SK-N-SH (cell line): ENCODE data around the gene MME. TPM values are rescaled to one million over a fixed set of nuclear protein-coding genes. Genes with fewer than 3 reads are reported as not detected.
A peak's percentile ranks its signal among the peaks of the same experiment; 100 is the strongest.

Experiments used
- CTCF ChIA-PET: fragments of 300-600, 350-600 bp; formaldehyde crosslinking; extraction: SDS; loops from one replicate; lab custom pipeline; 2021; lab: Yijun Ruan, JAX
- POLR2A ChIA-PET: fragments of 350-600 bp; sonication (Branson Sonifier 250); formaldehyde crosslinking; extraction: SDS; loops from one replicate; lab custom pipeline; 2020; ENCODE audit warnings: antibody characterized with exemption, inconsistent platforms; lab: Yijun Ruan, JAX
- DNase-seq: peaks from one replicate; pipeline ENCODE4 v3.0.0; 2012
- H2AFZ ChIP-seq: fragments of 200-600 bp; sonication (generic); 2 replicates; pipeline ENCODE4 v1.8.1; 2016; ENCODE audit warnings: antibody characterized with exemption, mild to moderate bottlenecking, low read depth
- H3F3A ChIP-seq: fragments of 200-600 bp; sonication (generic); replicated peaks from 2 replicates; pipeline ENCODE3; 2016; ENCODE audit warnings: antibody characterized with exemption, mild to moderate bottlenecking; ENCODE audit not compliant: insufficient read depth
- H3K27ac ChIP-seq, 2 experiments: fragments of 200-500 bp in 1 of 2; fragments of 200-600 bp in 1 of 2; sonication (Bioruptor generic) in 1 of 2; sonication (generic), shearing (Covaris generic) in 1 of 2; 2 replicates each; pipeline versions ENCODE4 v1.5.1 to v1.6.1; 2014 to 2016; ENCODE audit warnings: low read depth in 2 of 2, inconsistent platforms in 1 of 2, low read length in 1 of 2, mild to moderate bottlenecking in 1 of 2, mixed read lengths in 1 of 2
- H3K27me3 ChIP-seq: fragments of 200-600 bp; sonication (generic), shearing (Covaris generic); 2 replicates; pipeline ENCODE4 v1.6.1; 2016; ENCODE audit warnings: mixed run types; ENCODE audit not compliant: insufficient read depth
- H3K36me3 ChIP-seq, 2 experiments: fragments of 200-500 bp in 1 of 2; fragments of 200-600 bp in 1 of 2; sonication (Bioruptor generic) in 1 of 2; sonication (generic) in 1 of 2; replicated peaks in 1 of 2; 2 replicates each; pipeline versions ENCODE3 to v1.5.1; 2014 to 2016; ENCODE audit warnings: low read length in 1 of 2, mild to moderate bottlenecking in 1 of 2; ENCODE audit not compliant: insufficient read depth in 2 of 2, control insufficient read depth in 1 of 2
- H3K4me1 ChIP-seq, 2 experiments: fragments of 200-500 bp in 1 of 2; fragments of 200-600 bp in 1 of 2; sonication (Bioruptor generic) in 1 of 2; sonication (generic), shearing (Covaris generic) in 1 of 2; 2 replicates each; pipeline versions ENCODE4 v1.5.1 to v1.6.1; 2014 to 2016; ENCODE audit warnings: low read depth in 1 of 2, low read length in 1 of 2, mixed run types in 1 of 2; ENCODE audit not compliant: insufficient read depth in 2 of 2, control insufficient read depth in 1 of 2
- H3K4me2 ChIP-seq: fragments of 200-600 bp; sonication (generic), shearing (Covaris generic); 2 replicates; pipeline ENCODE4 v1.6.1; 2017; ENCODE audit warnings: mixed run types
- H3K4me3 ChIP-seq, 2 experiments: fragments of 200-500 bp in 1 of 2; fragments of 200-600 bp in 1 of 2; sonication (Bioruptor generic) in 1 of 2; sonication (generic), shearing (Covaris generic) in 1 of 2; 2 replicates each; pipeline versions ENCODE4 v1.5.1 to v1.8.1; 2014 to 2016; ENCODE audit warnings: low read depth in 2 of 2, inconsistent platforms in 1 of 2, low read length in 1 of 2, mild to moderate bottlenecking in 1 of 2, mixed read lengths in 1 of 2, moderate library complexity in 1 of 2
- H3K79me2 ChIP-seq: fragments of 200-600 bp; sonication (generic); 2 replicates; pipeline ENCODE4 v1.8.1; 2017; ENCODE audit warnings: mild to moderate bottlenecking; ENCODE audit not compliant: insufficient read depth
- H3K9ac ChIP-seq: fragments of 200-600 bp; sonication (generic); 2 replicates; pipeline ENCODE4 v1.6.1; 2017; ENCODE audit warnings: mixed run types
- H3K9me2 ChIP-seq: fragments of 200-600 bp; sonication (generic); 2 replicates; pipeline ENCODE4 v1.6.1; 2017; ENCODE audit warnings: mixed run types
- H3K9me3 ChIP-seq: fragments of 200-600 bp; sonication (generic); 2 replicates; pipeline ENCODE4 v1.6.1; 2017; ENCODE audit warnings: mixed run types, mild to moderate bottlenecking, moderate library complexity
- H4K20me1 ChIP-seq: fragments of 200-600 bp; sonication (generic); 2 replicates; pipeline ENCODE4 v1.6.1; 2017; ENCODE audit warnings: mild to moderate bottlenecking, mixed run types; ENCODE audit not compliant: insufficient read depth
- CHD2 ChIP-seq: fragments of 150-350 bp; IDR thresholded peaks from 2 replicates; pipeline ENCODE4 v1.6.1; 2018; ENCODE audit warnings: low read length; ENCODE audit not compliant: partially characterized antibody
- EP300 ChIP-seq, 2 experiments: IDR thresholded peaks; 2 replicates each; pipeline versions ENCODE4 v1.4.0 to v1.6.1; 2012; ENCODE audit warnings: borderline replicate concordance in 1 of 2, low read depth in 1 of 2, low read length in 1 of 2
- FOSL2 ChIP-seq: IDR thresholded peaks from 2 replicates; pipeline ENCODE4 v1.4.0; 2012; ENCODE audit warnings: low read depth, mild to moderate bottlenecking, moderate library complexity, borderline replicate concordance
- GABPA ChIP-seq: IDR thresholded peaks from 2 replicates; pipeline ENCODE4 v1.4.0; 2012; ENCODE audit warnings: low read depth, mild to moderate bottlenecking
- GATA2 ChIP-seq: sonication (generic); formaldehyde crosslinking; IDR thresholded peaks from 2 replicates; pipeline ENCODE4 v1.5.0; 2020; ENCODE audit warnings: mild to moderate bottlenecking, missing genetic modification reagents
- JUND ChIP-seq: IDR thresholded peaks from 2 replicates; pipeline ENCODE4 v1.4.0; 2012
- MEF2A ChIP-seq: IDR thresholded peaks from 2 replicates; pipeline ENCODE4 v1.4.0; 2012; ENCODE audit warnings: low read depth, borderline replicate concordance
- MXI1 ChIP-seq: IDR thresholded peaks from 2 replicates; pipeline ENCODE4 v1.6.1; 2012; ENCODE audit warnings: mild to moderate bottlenecking, low read depth, low read length, improper control_type of control experiment
- NFIC ChIP-seq: IDR thresholded peaks from 2 replicates; pipeline ENCODE4 v1.4.0; 2012; ENCODE audit warnings: borderline replicate concordance
- RCOR1 ChIP-seq: fragments of 150-350 bp; IDR thresholded peaks from 2 replicates; pipeline ENCODE4 v1.6.1; 2017; ENCODE audit warnings: antibody characterized with exemption, low read length
- RFX5 ChIP-seq: IDR thresholded peaks from 2 replicates; pipeline ENCODE4 v1.6.1; 2012; ENCODE audit warnings: mild to moderate bottlenecking, improper control_type of control experiment, low read length
- RXRA ChIP-seq: IDR thresholded peaks from 2 replicates; pipeline ENCODE4 v1.4.0; 2012; ENCODE audit warnings: low read depth, mild to moderate bottlenecking, borderline replicate concordance
- SIN3A ChIP-seq: IDR thresholded peaks from 2 replicates; pipeline ENCODE4 v1.6.1; 2012; ENCODE audit warnings: low read depth, mild to moderate bottlenecking, low read length, moderate library complexity, borderline replicate concordance
- SMC3 ChIP-seq: IDR thresholded peaks from 2 replicates; pipeline ENCODE4 v1.6.1; 2012; ENCODE audit warnings: low read depth, low read length, improper control_type of control experiment
- TAF1 ChIP-seq: IDR thresholded peaks from 2 replicates; pipeline ENCODE4 v1.6.1; 2012; ENCODE audit warnings: low read depth, mild to moderate bottlenecking, low read length, moderate library complexity, borderline replicate concordance
- TCF12 ChIP-seq: IDR thresholded peaks from 2 replicates; pipeline ENCODE4 v1.4.0; 2012
- TEAD4 ChIP-seq: IDR thresholded peaks from 2 replicates; pipeline ENCODE4 v1.4.0; 2012; ENCODE audit warnings: mild to moderate bottlenecking, borderline replicate concordance; ENCODE audit not compliant: insufficient read depth
- WGBS: methylation state at CpG from one replicate; pipeline ENCODE4 v1.1.6; 2017; ENCODE audit warnings: low lambda C conversion rate; 5-methylcytosine and 5-hydroxymethylcytosine counted together
- polyA plus RNA-seq, 3 experiments: library from polyadenylated mRNA; depleted of rRNA; stranded (reverse); fragments of >200 nt; gene quantifications; 2 replicates each; pipeline ENCODE4 v1.2.3, GENCODE V29; 2012
- TF ChIP-seq, protein P1 (sequence below): IDR thresholded peaks from 2 replicates; pipeline ENCODE4 v1.4.0; 2012; ENCODE audit warnings: low read depth, borderline replicate concordance
- TF ChIP-seq, protein P2 (sequence below): IDR thresholded peaks from 2 replicates; pipeline ENCODE4 v1.4.0; 2012; ENCODE audit warnings: low read depth
- TF ChIP-seq, protein P3 (sequence below): IDR thresholded peaks from 2 replicates; pipeline ENCODE4; 2012
- TF ChIP-seq, protein P4 (sequence below): fragments of 150-350 bp; IDR thresholded peaks from 2 replicates; pipeline ENCODE4 v1.6.1; 2017; ENCODE audit warnings: antibody characterized with exemption, low read length, low read depth, borderline replicate concordance
- TF ChIP-seq, protein P5 (sequence below): fragments of 150-350 bp; IDR thresholded peaks from 2 replicates; pipeline ENCODE4 v1.6.1; 2016; ENCODE audit warnings: mild to moderate bottlenecking, low read depth, low read length

The MME gene
- polyA plus RNA-seq, 1 of the 3 experiments (the other 2 are of a cell fraction), result 167 TPM

DNA sequence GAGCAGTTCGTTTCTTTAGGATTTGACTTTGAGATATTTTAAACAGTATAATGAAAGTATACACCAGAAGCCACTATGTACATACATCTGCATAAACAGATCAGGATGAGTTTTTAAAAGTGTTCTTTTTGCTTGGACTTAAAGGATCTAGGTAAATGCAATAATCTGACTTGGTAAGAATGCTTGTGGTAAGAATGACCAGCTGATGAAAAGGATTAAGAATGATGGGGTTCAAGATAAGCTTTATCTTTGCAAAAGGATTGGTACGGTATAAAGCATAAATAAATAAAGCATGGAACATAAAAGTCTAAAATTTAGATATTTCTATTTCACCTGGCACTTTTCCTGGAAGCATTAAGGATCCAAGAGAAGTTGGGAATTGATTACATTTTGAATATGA, 9.8 kb upstream of the MME start:
- TF ChIP-seq TCF12, result no peak
- no peak for TF ChIP-seq CHD2
- TF ChIP-seq, protein P1, sequence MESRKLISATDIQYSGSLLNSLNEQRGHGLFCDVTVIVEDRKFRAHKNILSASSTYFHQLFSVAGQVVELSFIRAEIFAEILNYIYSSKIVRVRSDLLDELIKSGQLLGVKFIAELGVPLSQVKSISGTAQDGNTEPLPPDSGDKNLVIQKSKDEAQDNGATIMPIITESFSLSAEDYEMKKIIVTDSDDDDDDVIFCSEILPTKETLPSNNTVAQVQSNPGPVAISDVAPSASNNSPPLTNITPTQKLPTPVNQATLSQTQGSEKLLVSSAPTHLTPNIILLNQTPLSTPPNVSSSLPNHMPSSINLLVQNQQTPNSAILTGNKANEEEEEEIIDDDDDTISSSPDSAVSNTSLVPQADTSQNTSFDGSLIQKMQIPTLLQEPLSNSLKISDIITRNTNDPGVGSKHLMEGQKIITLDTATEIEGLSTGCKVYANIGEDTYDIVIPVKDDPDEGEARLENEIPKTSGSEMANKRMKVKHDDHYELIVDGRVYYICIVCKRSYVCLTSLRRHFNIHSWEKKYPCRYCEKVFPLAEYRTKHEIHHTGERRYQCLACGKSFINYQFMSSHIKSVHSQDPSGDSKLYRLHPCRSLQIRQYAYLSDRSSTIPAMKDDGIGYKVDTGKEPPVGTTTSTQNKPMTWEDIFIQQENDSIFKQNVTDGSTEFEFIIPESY, result no peak
- TF ChIP-seq SIN3A, result no peak
- 41% methylated on average over 2 of the region's 2 CpGs for WGBS
- H2AFZ ChIP-seq, result peak overlapping the region; percentile 57; the same call in 1 of the 2 replicates
- H3K27ac ChIP-seq, result peak overlapping the region; percentile 73 to 89; a peak in 3 of 4 replicates
- peaks cover 0 to 16% of the 10 kb centered on the region in 2 experiments; a peak in 3 of 4 replicates for H3K4me1 ChIP-seq
- peaks cover 16% of the 10 kb centered on the region for H3F3A ChIP-seq
- H3K4me2 ChIP-seq, result peak overlapping the region; percentile 61
- ChIA-PET CTCF (no interaction called here), POLR2A (no interaction called here)
- H3K27me3 ChIP-seq, result no peaks in the 10 kb centered on the region
- H3K79me2 ChIP-seq, result no peaks in the 10 kb centered on the region
- H3K4me3 ChIP-seq, result no peak overlapping the region
- no peaks in the 10 kb centered on the region for H4K20me1 ChIP-seq
- H3K36me3 ChIP-seq, result no peaks in the 10 kb centered on the region
- no peaks in the 10 kb centered on the region for H3K9me2 ChIP-seq
- DNase-seq, result no peak
- no peaks in the 10 kb centered on the region for H3K9me3 ChIP-seq
- H3K9ac ChIP-seq, result peak overlapping the region; percentile 45

DNA sequence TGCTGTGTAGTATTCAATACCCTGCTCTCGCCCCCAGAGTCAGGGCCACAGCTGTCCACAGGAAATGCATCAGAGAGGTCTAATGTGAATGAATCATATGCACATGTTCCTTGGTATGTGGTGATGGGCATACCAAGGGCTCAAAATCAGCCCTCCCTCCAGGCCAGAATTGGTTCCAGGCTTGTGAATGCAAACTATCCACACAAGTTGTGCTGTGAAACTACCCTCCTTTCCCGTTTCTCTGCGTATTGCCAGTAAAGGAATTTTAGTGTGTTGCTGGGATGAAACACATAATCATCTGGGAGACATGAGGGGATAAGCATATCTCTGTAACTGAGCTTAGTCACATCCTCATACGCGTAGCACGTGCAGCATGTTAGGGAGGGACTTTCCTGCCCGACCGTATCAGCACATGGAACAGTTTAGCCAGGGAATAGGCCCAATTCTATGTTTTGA, 9.2 kb upstream of the MME start:
- Histone ChIP-seq H3K36me3 (no peaks in the 10 kb centered on the region), H3K27ac (peak overlapping the region; percentile 73 to 89), H3K4me1 (peaks cover 0 to 12% of the 10 kb centered on the region in 2 experiments; a peak in 3 of 4 replicates), H3K79me2 (no peaks in the 10 kb centered on the region), H3K9me2 (no peaks in the 10 kb centered on the region), H3K4me3 (no peak overlapping the region), H3K4me2 (peak overlapping the region; percentile 61), H2AFZ (peak overlapping the region; percentile 47), H4K20me1 (no peaks in the 10 kb centered on the region), H3K27me3 (no peaks in the 10 kb centered on the region), H3K9me3 (no peaks in the 10 kb centered on the region), H3F3A (peaks cover 16% of the 10 kb centered on the region), H3K9ac (peak overlapping the region; percentile 45)
- CTCF ChIA-PET, result no interaction called here
- peak; percentile 20 for DNase-seq
- POLR2A ChIA-PET, result no interaction called here
- WGBS, result 20% methylated on average over 7 of the region's 8 CpGs
- TF ChIP-seq GATA2, result no peak
- TF ChIP-seq RCOR1, result no peak
- peak; percentile 54; the same call in 1 of the 2 replicates for TF ChIP-seq SIN3A
- peak; percentile 60 for TF ChIP-seq NFIC
- TF ChIP-seq TAF1, result peak; percentile 46; the same call in 1 of the 2 replicates
- no peak for TF ChIP-seq MXI1
- TF ChIP-seq EP300 (IDR thresholded peaks at IDR 0.05; ENCODE audit: borderline replicate concordance in 1 of 2, low read depth in 1 of 2, low read length in 1 of 2), result peak in 1 of 2 experiments; percentile 96; a peak in 3 of 4 replicates
- no peak for TF ChIP-seq SMC3
- peak; percentile 92 for TF ChIP-seq FOSL2
- no peak; the same call in 1 of the 2 replicates for TF ChIP-seq GABPA
- TF ChIP-seq TCF12, result peak; percentile 97
- no peak for TF ChIP-seq MEF2A
- TF ChIP-seq, protein P2, sequence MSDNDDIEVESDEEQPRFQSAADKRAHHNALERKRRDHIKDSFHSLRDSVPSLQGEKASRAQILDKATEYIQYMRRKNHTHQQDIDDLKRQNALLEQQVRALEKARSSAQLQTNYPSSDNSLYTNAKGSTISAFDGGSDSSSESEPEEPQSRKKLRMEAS, result peak; percentile 99
- peak; percentile 95 for TF ChIP-seq JUND
- TF ChIP-seq, protein P3, sequence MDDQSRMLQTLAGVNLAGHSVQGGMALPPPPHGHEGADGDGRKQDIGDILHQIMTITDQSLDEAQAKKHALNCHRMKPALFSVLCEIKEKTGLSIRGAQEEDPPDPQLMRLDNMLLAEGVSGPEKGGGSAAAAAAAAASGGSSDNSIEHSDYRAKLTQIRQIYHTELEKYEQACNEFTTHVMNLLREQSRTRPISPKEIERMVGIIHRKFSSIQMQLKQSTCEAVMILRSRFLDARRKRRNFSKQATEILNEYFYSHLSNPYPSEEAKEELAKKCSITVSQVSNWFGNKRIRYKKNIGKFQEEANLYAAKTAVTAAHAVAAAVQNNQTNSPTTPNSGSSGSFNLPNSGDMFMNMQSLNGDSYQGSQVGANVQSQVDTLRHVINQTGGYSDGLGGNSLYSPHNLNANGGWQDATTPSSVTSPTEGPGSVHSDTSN, result peak; percentile 89
- TF ChIP-seq TEAD4, result peak; percentile 96
- TF ChIP-seq, protein P4, sequence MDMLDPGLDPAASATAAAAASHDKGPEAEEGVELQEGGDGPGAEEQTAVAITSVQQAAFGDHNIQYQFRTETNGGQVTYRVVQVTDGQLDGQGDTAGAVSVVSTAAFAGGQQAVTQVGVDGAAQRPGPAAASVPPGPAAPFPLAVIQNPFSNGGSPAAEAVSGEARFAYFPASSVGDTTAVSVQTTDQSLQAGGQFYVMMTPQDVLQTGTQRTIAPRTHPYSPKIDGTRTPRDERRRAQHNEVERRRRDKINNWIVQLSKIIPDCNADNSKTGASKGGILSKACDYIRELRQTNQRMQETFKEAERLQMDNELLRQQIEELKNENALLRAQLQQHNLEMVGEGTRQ, result 0 out of 2 replicates have a peak, but pooled peaks have one; percentile 6
- TF ChIP-seq RFX5, result no peak
- no peak; the same call in 1 of the 2 replicates for TF ChIP-seq RXRA
- TF ChIP-seq, protein P5, sequence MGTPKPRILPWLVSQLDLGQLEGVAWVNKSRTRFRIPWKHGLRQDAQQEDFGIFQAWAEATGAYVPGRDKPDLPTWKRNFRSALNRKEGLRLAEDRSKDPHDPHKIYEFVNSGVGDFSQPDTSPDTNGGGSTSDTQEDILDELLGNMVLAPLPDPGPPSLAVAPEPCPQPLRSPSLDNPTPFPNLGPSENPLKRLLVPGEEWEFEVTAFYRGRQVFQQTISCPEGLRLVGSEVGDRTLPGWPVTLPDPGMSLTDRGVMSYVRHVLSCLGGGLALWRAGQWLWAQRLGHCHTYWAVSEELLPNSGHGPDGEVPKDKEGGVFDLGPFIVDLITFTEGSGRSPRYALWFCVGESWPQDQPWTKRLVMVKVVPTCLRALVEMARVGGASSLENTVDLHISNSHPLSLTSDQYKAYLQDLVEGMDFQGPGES, result no peak
